GM23338 (cell line): ENCODE results near the gene XXYLT1. TPM values are rescaled to one million over a fixed set of nuclear protein-coding genes. Genes with fewer than 3 reads are reported as not detected.

Experiments used
- ATAC-seq: fragments of 200-7000 bp; cut with Tn5 transposase; 3 replicates; pipeline ENCODE4 v1.9.1; 2020
- DNase-seq: peaks from one replicate; pipeline ENCODE4 v3.0.0-alpha.2; 2015; ENCODE audit warnings: low spot score
- H2AFZ ChIP-seq: fragments of 200-600 bp; sonication (generic); 2 replicates; pipeline ENCODE4 v1.8.0; 2016; ENCODE audit warnings: antibody characterized with exemption, mild to moderate bottlenecking, moderate library complexity
- H3F3A ChIP-seq: fragments of 200-600 bp; sonication (generic); replicated peaks from 2 replicates; pipeline ENCODE4 v1.8.0; 2017; ENCODE audit warnings: antibody characterized with exemption, mixed run types, low read depth
- H3K27ac ChIP-seq: fragments of 200-600 bp; sonication (generic); 2 replicates; pipeline ENCODE4 v1.6.1; 2016; ENCODE audit warnings: low read depth
- H3K27me3 ChIP-seq: fragments of 200-600 bp; sonication (generic); 2 replicates; pipeline ENCODE4 v1.8.0; 2016; ENCODE audit warnings: mild to moderate bottlenecking, mixed run types, moderate library complexity; ENCODE audit not compliant: insufficient read depth
- H3K36me3 ChIP-seq: fragments of 200-600 bp; sonication (generic); 2 replicates; pipeline ENCODE4 v1.8.0; 2016; ENCODE audit warnings: mild to moderate bottlenecking; ENCODE audit not compliant: insufficient read depth
- H3K4me1 ChIP-seq: fragments of 200-600 bp; sonication (generic); 2 replicates; pipeline ENCODE4 v1.8.0; 2016; ENCODE audit warnings: mild to moderate bottlenecking, moderate library complexity; ENCODE audit not compliant: insufficient read depth
- H3K4me2 ChIP-seq: fragments of 200-600 bp; sonication (generic); 2 replicates; pipeline ENCODE4 v1.7.1; 2017; ENCODE audit warnings: mixed run types
- H3K4me3 ChIP-seq: fragments of 200-600 bp; sonication (generic); 2 replicates; pipeline ENCODE4 v1.6.1; 2016; ENCODE audit warnings: mixed run types
- H3K79me2 ChIP-seq: fragments of 200-600 bp; sonication (generic); replicated peaks from 2 replicates; pipeline ENCODE4 v1.8.0; 2017; ENCODE audit warnings: mild to moderate bottlenecking; ENCODE audit not compliant: insufficient read depth
- H3K9me2 ChIP-seq: fragments of 200-600 bp; sonication (generic); 2 replicates; pipeline ENCODE4 v1.8.0; 2017; ENCODE audit not compliant: insufficient read depth
- H4K20me1 ChIP-seq: fragments of 200-600 bp; sonication (generic); replicated peaks from 2 replicates; pipeline ENCODE4 v1.8.0; 2017; ENCODE audit warnings: mild to moderate bottlenecking; ENCODE audit not compliant: insufficient read depth
- H3K27ac Mint-ChIP-seq: 2 replicates; pipeline ENCODE4 v1.8.0; 2020; ENCODE audit warnings: inconsistent platforms, mild to moderate bottlenecking, moderate library complexity, mixed read lengths
- H3K27me3 Mint-ChIP-seq: 3 replicates; pipeline ENCODE4 v1.8.0; 2022; ENCODE audit warnings: low read depth, mild to moderate bottlenecking, moderate library complexity, mixed read lengths, inconsistent platforms; ENCODE audit not compliant: insufficient read depth, poor library complexity
- H3K36me3 Mint-ChIP-seq: 3 replicates; pipeline ENCODE4 v1.8.0; 2021; ENCODE audit warnings: low read depth, mild to moderate bottlenecking, inconsistent platforms, moderate library complexity, mixed read lengths
- H3K4me1 Mint-ChIP-seq: 3 replicates; pipeline ENCODE4 v1.8.0; 2020; ENCODE audit warnings: mild to moderate bottlenecking, inconsistent platforms, mixed read lengths
- H3K4me3 Mint-ChIP-seq: 3 replicates; pipeline ENCODE4 v1.8.0; 2021; ENCODE audit warnings: moderate library complexity, mild to moderate bottlenecking, inconsistent platforms, mixed read lengths
- H3K9me3 Mint-ChIP-seq: 3 replicates; pipeline ENCODE4 v1.8.0; 2020; ENCODE audit warnings: moderate library complexity, mild to moderate bottlenecking, inconsistent platforms, mixed read lengths
- EZH2phosphoT487 ChIP-seq: fragments of 200-600 bp; sonication (generic); IDR thresholded peaks from one replicate; pipeline ENCODE4 v1.8.1; 2018; ENCODE audit warnings: antibody characterized with exemption; ENCODE audit not compliant: unreplicated experiment
- JUNB ChIP-seq: IDR thresholded peaks from one replicate; pipeline ENCODE4 v1.6.1; 2016; ENCODE audit warnings: antibody characterized with exemption; ENCODE audit not compliant: unreplicated experiment
- POLR2AphosphoS5 ChIP-seq: IDR thresholded peaks from 2 replicates; pipeline ENCODE4 v1.6.1; 2016; ENCODE audit warnings: antibody characterized with exemption, low read depth
- STAT1 ChIP-seq: IDR thresholded peaks from one replicate; pipeline ENCODE4 v1.6.1; 2016; ENCODE audit warnings: antibody characterized with exemption; ENCODE audit not compliant: unreplicated experiment
- ZNF331 ChIP-seq: fragments of 250-450 bp; sonication (Bioruptor Pico); IDR thresholded peaks from 2 replicates; pipeline ENCODE4 v1.5.0; 2020; ENCODE audit warnings: low read depth, mild to moderate bottlenecking, moderate library complexity
- polyA plus RNA-seq: library from polyadenylated mRNA; unstranded; fragments of >200 nt; fragmentation: Nextera tagmentation; extraction: Ambion mirVana; gene quantifications from 2 replicates; pipeline ENCODE4 v1.2.1, GENCODE V29; 2016
- total RNA-seq: library from RNA; depleted of rRNA; stranded (reverse); fragments of >200 nt; shearing (Covaris generic); gene quantifications from 2 replicates; pipeline ENCODE4 v1.2.3, GENCODE V29; 2014
- TF ChIP-seq, protein P1 (sequence below), 2 experiments: fragments of 200-600 bp in 1 of 2; sonication (generic) in 1 of 2; conservative IDR thresholded peaks; 2 replicates each; pipeline versions ENCODE4 v1.5.1 to v1.6.1; 2016 to 2017; ENCODE audit warnings: antibody characterized with exemption in 2 of 2, low read depth in 2 of 2, mild to moderate bottlenecking in 2 of 2, moderate library complexity in 1 of 2
- TF ChIP-seq, protein P2 (sequence below): fragments of 250-450 bp; sonication (Bioruptor Pico); IDR thresholded peaks from 2 replicates; pipeline ENCODE4 v1.5.0; 2020; ENCODE audit warnings: mild to moderate bottlenecking, moderate library complexity

The XXYLT1 gene
- total and polyA plus RNA-seq, 2 experiments from 2014 or later = 13.5 to 34.8 TPM

DNA sequence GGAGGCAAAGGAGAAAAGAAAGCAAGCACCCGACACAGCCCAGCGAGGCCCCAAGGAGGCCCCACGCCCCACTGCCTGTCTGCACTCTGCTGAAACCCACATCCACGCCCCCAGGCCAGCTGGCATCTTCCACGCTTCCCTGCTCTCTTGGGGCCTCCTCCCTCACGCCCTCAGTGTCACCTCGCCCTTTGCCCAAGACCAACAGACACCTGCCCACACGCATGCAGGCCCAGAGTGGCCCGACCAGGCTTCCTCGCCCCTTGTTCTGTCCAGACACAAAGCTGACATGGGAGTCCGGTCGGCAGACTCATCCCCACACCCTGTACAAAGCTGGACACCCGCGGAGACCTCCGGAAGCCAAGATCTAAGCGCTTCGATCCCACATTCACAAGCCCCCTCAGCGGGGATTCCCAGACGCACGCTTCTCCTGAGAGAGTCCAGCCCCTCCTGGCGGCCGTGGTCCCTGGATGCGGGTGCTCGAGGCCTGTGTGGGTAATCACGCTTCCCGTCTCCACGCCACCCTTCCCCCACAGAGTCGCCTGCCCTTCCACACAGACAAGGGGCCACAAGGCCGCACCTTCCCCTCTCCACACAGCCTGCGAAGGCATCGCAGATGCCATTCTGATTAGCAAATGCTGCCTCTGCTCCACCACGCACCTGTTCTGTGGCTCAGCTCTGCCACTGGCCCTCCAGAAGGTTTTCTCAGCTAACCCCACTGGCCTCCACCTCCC, 176.6 kb downstream of the XXYLT1 start:
- H3K27ac ChIP-seq = no peak overlapping the region
- H3K27ac Mint-ChIP-seq = no peak overlapping the region; the same call in 1 of the 2 replicates

DNA sequence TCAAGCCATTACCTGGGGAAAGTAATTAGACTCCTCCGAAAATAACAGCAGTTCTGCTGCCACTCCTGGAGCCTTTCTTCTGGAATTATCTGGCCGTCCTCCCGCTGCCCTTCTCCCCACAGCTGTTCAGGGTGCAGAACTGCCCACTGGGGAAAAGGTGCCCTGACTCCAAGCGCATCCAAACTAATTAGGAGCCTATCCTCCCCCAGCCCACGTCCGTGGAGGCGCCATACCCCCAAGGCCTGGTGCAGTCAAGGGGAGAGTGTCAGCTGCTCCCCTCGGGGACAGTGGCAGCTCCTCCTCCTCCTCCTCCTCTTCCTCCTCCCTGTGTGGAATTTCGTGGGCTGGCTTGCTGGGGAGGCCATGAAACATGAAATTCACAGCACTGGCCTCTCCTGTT, 177.2 kb downstream of the XXYLT1 start:
- ATAC-seq (no peak), DNase-seq (no peak)
- Histone ChIP-seq H3K27me3 (no peaks in the 10 kb centered on the region), H4K20me1 (no peaks in the 10 kb centered on the region; the same call in 1 of the 2 replicates), H3K9me2 (no peaks in the 10 kb centered on the region), H3F3A (no peaks in the 10 kb centered on the region), H3K36me3 (no peaks in the 10 kb centered on the region), H3K27ac (no peak overlapping the region), H3K4me3 (no peak overlapping the region), H3K4me2 (no peak overlapping the region), H3K4me1 (no peaks in the 10 kb centered on the region), H3K79me2 (peaks cover 4% of the 10 kb centered on the region; the same call in 1 of the 2 replicates), H2AFZ (no peak overlapping the region)
- Mint-ChIP-seq H3K4me1 (peaks cover 7% of the 10 kb centered on the region), H3K9me3 (peaks cover 10% of the 10 kb centered on the region; the same call in 2 of the 3 replicates), H3K27ac (no peak overlapping the region), H3K27me3 (peaks cover 2% of the 10 kb centered on the region), H3K4me3 (no peak overlapping the region), H3K36me3 (peaks cover 7% of the 10 kb centered on the region)
- TF ChIP-seq, protein P1, sequence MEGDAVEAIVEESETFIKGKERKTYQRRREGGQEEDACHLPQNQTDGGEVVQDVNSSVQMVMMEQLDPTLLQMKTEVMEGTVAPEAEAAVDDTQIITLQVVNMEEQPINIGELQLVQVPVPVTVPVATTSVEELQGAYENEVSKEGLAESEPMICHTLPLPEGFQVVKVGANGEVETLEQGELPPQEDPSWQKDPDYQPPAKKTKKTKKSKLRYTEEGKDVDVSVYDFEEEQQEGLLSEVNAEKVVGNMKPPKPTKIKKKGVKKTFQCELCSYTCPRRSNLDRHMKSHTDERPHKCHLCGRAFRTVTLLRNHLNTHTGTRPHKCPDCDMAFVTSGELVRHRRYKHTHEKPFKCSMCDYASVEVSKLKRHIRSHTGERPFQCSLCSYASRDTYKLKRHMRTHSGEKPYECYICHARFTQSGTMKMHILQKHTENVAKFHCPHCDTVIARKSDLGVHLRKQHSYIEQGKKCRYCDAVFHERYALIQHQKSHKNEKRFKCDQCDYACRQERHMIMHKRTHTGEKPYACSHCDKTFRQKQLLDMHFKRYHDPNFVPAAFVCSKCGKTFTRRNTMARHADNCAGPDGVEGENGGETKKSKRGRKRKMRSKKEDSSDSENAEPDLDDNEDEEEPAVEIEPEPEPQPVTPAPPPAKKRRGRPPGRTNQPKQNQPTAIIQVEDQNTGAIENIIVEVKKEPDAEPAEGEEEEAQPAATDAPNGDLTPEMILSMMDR (conservative IDR thresholded peaks at IDR 0.05; ENCODE audit: low read depth in 2 of 2) = no peak
- no peak for TF ChIP-seq STAT1
- TF ChIP-seq ZNF331 = no peak
- no peak for TF ChIP-seq POLR2AphosphoS5
- TF ChIP-seq, protein P2, sequence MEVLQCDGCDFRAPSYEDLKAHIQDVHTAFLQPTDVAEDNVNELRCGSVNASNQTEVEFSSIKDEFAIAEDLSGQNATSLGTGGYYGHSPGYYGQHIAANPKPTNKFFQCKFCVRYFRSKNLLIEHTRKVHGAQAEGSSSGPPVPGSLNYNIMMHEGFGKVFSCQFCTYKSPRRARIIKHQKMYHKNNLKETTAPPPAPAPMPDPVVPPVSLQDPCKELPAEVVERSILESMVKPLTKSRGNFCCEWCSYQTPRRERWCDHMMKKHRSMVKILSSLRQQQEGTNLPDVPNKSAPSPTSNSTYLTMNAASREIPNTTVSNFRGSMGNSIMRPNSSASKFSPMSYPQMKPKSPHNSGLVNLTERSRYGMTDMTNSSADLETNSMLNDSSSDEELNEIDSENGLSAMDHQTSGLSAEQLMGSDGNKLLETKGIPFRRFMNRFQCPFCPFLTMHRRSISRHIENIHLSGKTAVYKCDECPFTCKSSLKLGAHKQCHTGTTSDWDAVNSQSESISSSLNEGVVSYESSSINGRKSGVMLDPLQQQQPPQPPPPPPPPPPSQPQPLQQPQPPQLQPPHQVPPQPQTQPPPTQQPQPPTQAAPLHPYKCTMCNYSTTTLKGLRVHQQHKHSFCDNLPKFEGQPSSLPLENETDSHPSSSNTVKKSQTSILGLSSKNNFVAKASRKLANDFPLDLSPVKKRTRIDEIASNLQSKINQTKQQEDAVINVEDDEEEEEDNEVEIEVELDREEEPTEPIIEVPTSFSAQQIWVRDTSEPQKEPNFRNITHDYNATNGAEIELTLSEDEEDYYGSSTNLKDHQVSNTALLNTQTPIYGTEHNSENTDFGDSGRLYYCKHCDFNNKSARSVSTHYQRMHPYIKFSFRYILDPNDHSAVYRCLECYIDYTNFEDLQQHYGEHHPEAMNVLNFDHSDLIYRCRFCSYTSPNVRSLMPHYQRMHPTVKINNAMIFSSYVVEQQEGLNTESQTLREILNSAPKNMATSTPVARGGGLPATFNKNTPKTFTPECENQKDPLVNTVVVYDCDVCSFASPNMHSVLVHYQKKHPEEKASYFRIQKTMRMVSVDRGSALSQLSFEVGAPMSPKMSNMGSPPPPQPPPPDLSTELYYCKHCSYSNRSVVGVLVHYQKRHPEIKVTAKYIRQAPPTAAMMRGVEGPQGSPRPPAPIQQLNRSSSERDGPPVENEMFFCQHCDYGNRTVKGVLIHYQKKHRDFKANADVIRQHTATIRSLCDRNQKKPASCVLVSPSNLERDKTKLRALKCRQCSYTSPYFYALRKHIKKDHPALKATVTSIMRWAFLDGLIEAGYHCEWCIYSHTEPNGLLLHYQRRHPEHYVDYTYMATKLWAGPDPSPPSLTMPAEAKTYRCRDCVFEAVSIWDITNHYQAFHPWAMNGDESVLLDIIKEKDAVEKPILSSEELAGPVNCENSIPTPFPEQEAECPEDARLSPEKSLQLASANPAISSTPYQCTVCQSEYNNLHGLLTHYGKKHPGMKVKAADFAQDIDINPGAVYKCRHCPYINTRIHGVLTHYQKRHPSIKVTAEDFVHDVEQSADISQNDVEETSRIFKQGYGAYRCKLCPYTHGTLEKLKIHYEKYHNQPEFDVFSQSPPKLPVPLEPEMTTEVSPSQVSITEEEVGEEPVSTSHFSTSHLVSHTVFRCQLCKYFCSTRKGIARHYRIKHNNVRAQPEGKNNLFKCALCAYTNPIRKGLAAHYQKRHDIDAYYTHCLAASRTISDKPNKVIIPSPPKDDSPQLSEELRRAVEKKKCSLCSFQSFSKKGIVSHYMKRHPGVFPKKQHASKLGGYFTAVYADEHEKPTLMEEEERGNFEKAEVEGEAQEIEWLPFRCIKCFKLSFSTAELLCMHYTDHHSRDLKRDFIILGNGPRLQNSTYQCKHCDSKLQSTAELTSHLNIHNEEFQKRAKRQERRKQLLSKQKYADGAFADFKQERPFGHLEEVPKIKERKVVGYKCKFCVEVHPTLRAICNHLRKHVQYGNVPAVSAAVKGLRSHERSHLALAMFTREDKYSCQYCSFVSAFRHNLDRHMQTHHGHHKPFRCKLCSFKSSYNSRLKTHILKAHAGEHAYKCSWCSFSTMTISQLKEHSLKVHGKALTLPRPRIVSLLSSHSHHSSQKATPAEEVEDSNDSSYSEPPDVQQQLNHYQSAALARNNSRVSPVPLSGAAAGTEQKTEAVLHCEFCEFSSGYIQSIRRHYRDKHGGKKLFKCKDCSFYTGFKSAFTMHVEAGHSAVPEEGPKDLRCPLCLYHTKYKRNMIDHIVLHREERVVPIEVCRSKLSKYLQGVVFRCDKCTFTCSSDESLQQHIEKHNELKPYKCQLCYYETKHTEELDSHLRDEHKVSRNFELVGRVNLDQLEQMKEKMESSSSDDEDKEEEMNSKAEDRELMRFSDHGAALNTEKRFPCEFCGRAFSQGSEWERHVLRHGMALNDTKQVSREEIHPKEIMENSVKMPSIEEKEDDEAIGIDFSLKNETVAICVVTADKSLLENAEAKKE = no peak
- TF ChIP-seq JUNB = no peak

More for the DNA sequence above, 176.6 kb downstream of the XXYLT1 start:
- H3K4me2 ChIP-seq = no peak overlapping the region
- no peak overlapping the region for H3K4me3 Mint-ChIP-seq
- no peaks in the 10 kb centered on the region for H3K4me1 ChIP-seq
- peaks cover 7% of the 10 kb centered on the region for H3K4me1 Mint-ChIP-seq
- no peaks in the 10 kb centered on the region; the same call in 1 of the 2 replicates for H4K20me1 ChIP-seq
- H3K36me3 Mint-ChIP-seq = peaks cover 7% of the 10 kb centered on the region
- DNase-seq = peak; percentile 32
- no peaks in the 10 kb centered on the region for H3K36me3 ChIP-seq
- H3K27me3 ChIP-seq = no peaks in the 10 kb centered on the region
- H2AFZ ChIP-seq = no peak overlapping the region
- H3K9me3 Mint-ChIP-seq = peaks cover 10% of the 10 kb centered on the region; the same call in 2 of the 3 replicates
- no peaks in the 10 kb centered on the region for H3K9me2 ChIP-seq
- peaks cover 2% of the 10 kb centered on the region; the same call in 1 of the 2 replicates for H3K79me2 ChIP-seq
- ATAC-seq = peak; percentile 49; the same call in 2 of the 3 replicates
- TF ChIP-seq, protein P1 (conservative IDR thresholded peaks at IDR 0.05; ENCODE audit: low read depth in 2 of 2) = peak in 1 of 2 experiments; percentile 32; a peak in 1 of 4 replicates
- TF ChIP-seq EZH2phosphoT487 = no peak
- H3K4me3 ChIP-seq = no peak overlapping the region
- no peaks in the 10 kb centered on the region for H3F3A ChIP-seq
- peaks cover 2% of the 10 kb centered on the region for H3K27me3 Mint-ChIP-seq
